HL-60 (cell line): Measurements from ENCODE around the gene PLEKHG3.

Source experiments
- DNase-seq, 2 experiments: peaks; one replicate each; pipeline ENCODE4 v3.0.0-alpha.2; 2010 to 2020; ENCODE audit warnings: low read depth in 1 of 2, low spot score in 1 of 2
- H3K27ac ChIP-seq: fragments of 250-450 bp; sonication (Bioruptor Pico); replicated peaks from 2 replicates; pipeline ENCODE4 v1.5.1; 2020; ENCODE audit warnings: mild to moderate bottlenecking, moderate library complexity
- H3K27me3 ChIP-seq: fragments of 250-450 bp; sonication (Bioruptor Pico); 2 replicates; pipeline ENCODE4 v1.5.1; 2021; ENCODE audit warnings: mild to moderate bottlenecking, moderate library complexity; ENCODE audit not compliant: insufficient read depth, poor library complexity, severe bottlenecking
- H3K4me3 ChIP-seq: replicated peaks from 2 replicates; pipeline ENCODE4 v1.5.1; 2011; ENCODE audit warnings: mild to moderate bottlenecking, control low read depth, low read length; ENCODE audit not compliant: insufficient read depth
- CTCF ChIP-seq: IDR thresholded peaks from one replicate; pipeline ENCODE4 v1.5.1; 2011; ENCODE audit warnings: low read length, control low read depth, inconsistent platforms; ENCODE audit not compliant: insufficient read depth
- GABPA ChIP-seq: IDR thresholded peaks from 2 replicates; pipeline ENCODE4 v1.6.1; 2012; ENCODE audit warnings: low read depth
- POLR2AphosphoS5 ChIP-seq: IDR thresholded peaks from 2 replicates; pipeline ENCODE4 v1.6.1; 2012; ENCODE audit warnings: low read depth
- REST ChIP-seq: IDR thresholded peaks from 2 replicates; pipeline ENCODE4 v1.6.1; 2012; ENCODE audit warnings: low read depth; ENCODE audit not compliant: insufficient replicate concordance
- SPI1 ChIP-seq: IDR thresholded peaks from 2 replicates; pipeline ENCODE4 v1.6.1; 2012; ENCODE audit warnings: low read depth, mild to moderate bottlenecking, borderline replicate concordance

The PLEKHG3 gene

GRCh38 chr14:64693810-64694165, 10.4 kb upstream of the PLEKHG3 start:
- TF ChIP-seq CTCF (no peak), GABPA (no peak), SPI1 (no peak)
- no peak for DNase-seq
- no peak overlapping the region for H3K4me3 ChIP-seq
- no peak overlapping the region for H3K27ac ChIP-seq
- H3K27me3 ChIP-seq, result no peaks in the 10 kb centered on the region

- no peak for DNase-seq
- no peaks in the 10 kb centered on the region for H3K27me3 ChIP-seq
- H3K27ac ChIP-seq, result no peak overlapping the region
- no peak overlapping the region for H3K4me3 ChIP-seq
- no peak for TF ChIP-seq GABPA
- no peak for TF ChIP-seq CTCF
- TF ChIP-seq SPI1, result no peak
- TF ChIP-seq REST, result no peak
- no peak for TF ChIP-seq POLR2AphosphoS5
Measured at GRCh38 chr14:64695071-64695470, 9.2 kb upstream of the PLEKHG3 start.

- DNase-seq, result no peak
- Histone ChIP-seq H3K4me3 (no peak overlapping the region), H3K27ac (no peak overlapping the region), H3K27me3 (no peaks in the 10 kb centered on the region)
- TF ChIP-seq POLR2AphosphoS5, result no peak
- no peak for TF ChIP-seq GABPA
- TF ChIP-seq SPI1, result no peak
- TF ChIP-seq CTCF, result no peak
- TF ChIP-seq REST, result no peak
Measured at GRCh38 chr14:64696355-64696857, 7.8 kb upstream of the PLEKHG3 start.

- H3K27me3 ChIP-seq, result no peaks in the 10 kb centered on the region
- TF ChIP-seq SPI1, result peak; percentile 58; the same call in 1 of the 2 replicates
- TF ChIP-seq GABPA, result no peak
- no peak for TF ChIP-seq CTCF
- no peak for TF ChIP-seq REST
- no peak overlapping the region for H3K4me3 ChIP-seq
- H3K27ac ChIP-seq, result peak overlapping the region; percentile 66
- DNase-seq, result peak in 1 of 2 experiments; percentile 75
Measured at GRCh38 chr14:64698903-64699302, 5.3 kb upstream of the PLEKHG3 start.
